ENCODE results near the gene OR5D13.

DNA sequence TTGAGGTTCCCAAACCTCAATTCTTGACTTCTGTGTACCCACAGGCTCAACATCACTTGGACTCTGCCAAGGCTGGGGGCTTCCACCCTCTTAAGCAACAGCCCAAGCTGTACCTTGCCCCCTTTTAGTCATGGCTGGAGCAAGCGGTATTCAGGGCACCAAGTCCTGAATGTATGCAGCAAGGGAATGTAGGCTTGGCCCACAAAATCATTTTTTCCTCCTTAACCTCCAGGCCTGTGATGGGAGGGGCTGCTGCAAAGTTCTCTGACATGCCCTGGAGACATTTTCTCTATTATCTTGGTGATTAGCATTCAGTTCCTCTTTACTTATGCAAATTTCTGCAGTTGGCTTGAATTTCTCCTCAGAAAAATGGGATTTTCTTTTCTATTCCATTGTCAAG, 33.0 kb downstream of the OR5D13 start:
- TF ChIP-seq, protein P1, sequence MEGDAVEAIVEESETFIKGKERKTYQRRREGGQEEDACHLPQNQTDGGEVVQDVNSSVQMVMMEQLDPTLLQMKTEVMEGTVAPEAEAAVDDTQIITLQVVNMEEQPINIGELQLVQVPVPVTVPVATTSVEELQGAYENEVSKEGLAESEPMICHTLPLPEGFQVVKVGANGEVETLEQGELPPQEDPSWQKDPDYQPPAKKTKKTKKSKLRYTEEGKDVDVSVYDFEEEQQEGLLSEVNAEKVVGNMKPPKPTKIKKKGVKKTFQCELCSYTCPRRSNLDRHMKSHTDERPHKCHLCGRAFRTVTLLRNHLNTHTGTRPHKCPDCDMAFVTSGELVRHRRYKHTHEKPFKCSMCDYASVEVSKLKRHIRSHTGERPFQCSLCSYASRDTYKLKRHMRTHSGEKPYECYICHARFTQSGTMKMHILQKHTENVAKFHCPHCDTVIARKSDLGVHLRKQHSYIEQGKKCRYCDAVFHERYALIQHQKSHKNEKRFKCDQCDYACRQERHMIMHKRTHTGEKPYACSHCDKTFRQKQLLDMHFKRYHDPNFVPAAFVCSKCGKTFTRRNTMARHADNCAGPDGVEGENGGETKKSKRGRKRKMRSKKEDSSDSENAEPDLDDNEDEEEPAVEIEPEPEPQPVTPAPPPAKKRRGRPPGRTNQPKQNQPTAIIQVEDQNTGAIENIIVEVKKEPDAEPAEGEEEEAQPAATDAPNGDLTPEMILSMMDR (IDR thresholded peaks at IDR 0.05): no peak
- TF ChIP-seq EP300 (IDR thresholded peaks at IDR 0.05): no peak
